Esophagus (tissue), 2 donors: ENCODE data around the gene DDA1. TPM values are rescaled to one million over a fixed set of nuclear protein-coding genes. Genes with fewer than 3 reads are reported as not detected.
"Not testable (repeated sequence)": the region's sequence is repeated elsewhere in the genome, so short reads cannot be mapped to it uniquely, and the experiment has no call there.

Experiments used
- H3K27ac ChIP-seq, 2 donors: one replicate each; pipeline ENCODE4 v1.5.1; 2013; ENCODE audit warnings: low read depth in 2 of 2, mild to moderate bottlenecking in 2 of 2, inconsistent platforms in 1 of 2, low read length in 1 of 2, moderate library complexity in 1 of 2
- H3K27me3 ChIP-seq, 2 donors: one replicate each; pipeline ENCODE4 v1.6.1; 2013; ENCODE audit warnings: low read length in 2 of 2, control low read depth in 1 of 2, mild to moderate bottlenecking in 1 of 2; ENCODE audit not compliant: insufficient read depth in 2 of 2, control insufficient read depth in 1 of 2
- H3K36me3 ChIP-seq, 2 donors: one replicate each; pipeline ENCODE4 v1.6.1; 2013; ENCODE audit warnings: low read length in 1 of 2; ENCODE audit not compliant: control insufficient read depth in 2 of 2, insufficient read depth in 2 of 2
- H3K4me1 ChIP-seq, 2 donors: one replicate each; pipeline ENCODE4 v1.6.1; 2013; ENCODE audit warnings: low read length in 1 of 2; ENCODE audit not compliant: control insufficient read depth in 2 of 2, insufficient read depth in 2 of 2
- H3K4me3 ChIP-seq, 2 donors: one replicate each; pipeline ENCODE4 v1.5.1; 2013; ENCODE audit warnings: low read length in 2 of 2, mild to moderate bottlenecking in 2 of 2, low read depth in 1 of 2, moderate library complexity in 1 of 2
- H3K9me3 ChIP-seq, 2 donors: one replicate each; pipeline ENCODE4 v1.6.1; 2013; ENCODE audit warnings: mild to moderate bottlenecking in 2 of 2, low read depth in 1 of 2, low read length in 1 of 2, moderate library complexity in 1 of 2; ENCODE audit not compliant: control insufficient read depth in 2 of 2, insufficient read depth in 1 of 2
- WGBS, 2 donors: extraction: QIAGEN DNeasy Blood & Tissue Kit; methylation state at CpG; one replicate each; pipeline ENCODE4 v1.1.7; 2013; 5-methylcytosine and 5-hydroxymethylcytosine counted together
- polyA plus RNA-seq, 2 donors: library from polyadenylated mRNA; stranded (reverse); fragments of 200-250 nt; gene quantifications; one replicate each; pipeline ENCODE4 v1.2.3, GENCODE V29; 2013
- donor health status: healthy with polysubstance abuse.
- donor health status: Bipolar disorder and iron deficiency.

Gene DDA1
- polyA plus RNA-seq, 2 donors, result 40.3 to 41.4 TPM

DNA sequence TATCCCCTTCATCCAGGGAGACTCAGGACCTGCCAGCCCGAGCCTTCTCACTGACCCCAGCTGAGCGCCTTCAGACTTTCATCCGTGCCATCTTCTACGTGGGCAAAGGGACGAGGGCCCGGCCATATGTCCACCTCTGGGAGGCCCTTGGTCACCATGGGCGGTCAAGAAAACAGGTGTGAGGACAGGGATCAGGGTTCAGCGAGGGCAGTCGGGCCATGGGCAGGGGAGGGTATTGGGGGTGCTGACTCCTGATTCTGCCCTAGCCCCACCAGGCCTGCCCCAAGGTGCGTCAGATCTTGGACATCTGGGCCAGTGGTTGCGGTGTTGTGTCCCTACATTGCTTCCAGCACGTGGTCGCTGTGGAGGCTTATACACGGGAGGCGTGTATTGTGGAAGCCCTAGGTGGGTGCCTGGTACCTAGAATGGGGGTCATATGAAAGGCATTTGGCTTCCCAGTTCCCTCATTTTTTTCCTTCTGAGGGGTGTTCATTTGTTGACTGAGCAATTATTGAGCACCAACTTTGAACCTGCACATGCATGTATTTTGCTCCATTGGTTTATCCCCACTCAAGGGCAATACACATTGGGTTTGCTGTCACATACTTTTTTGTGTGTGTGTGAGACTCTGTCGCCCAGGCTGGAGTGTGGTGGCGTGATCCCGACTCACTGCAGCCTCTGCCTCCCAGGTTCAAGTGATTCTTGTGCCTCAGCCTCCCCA is 23.8 kb upstream of the DDA1 start:
- WGBS, 2 donors, result 90% methylated on average over 18 of the region's 18 CpGs

DNA sequence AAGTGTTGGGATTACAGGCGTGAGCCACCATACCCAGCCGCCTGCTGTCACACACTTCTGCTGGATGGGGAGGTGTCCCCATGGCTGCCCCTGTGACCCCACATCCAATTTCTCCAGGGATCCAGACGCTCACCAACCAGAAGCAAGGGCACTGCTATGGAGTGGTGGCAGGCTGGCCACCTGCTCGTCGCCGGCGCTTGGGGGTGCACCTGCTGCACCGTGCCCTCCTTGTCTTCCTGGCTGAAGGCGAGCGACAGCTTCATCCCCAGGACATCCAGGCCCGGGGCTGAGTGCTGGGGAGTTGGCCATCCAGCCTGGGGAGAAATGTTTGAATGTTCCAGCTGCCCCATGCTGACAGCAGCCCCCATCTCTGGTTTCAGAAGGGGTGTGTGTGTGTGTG is 23.1 kb upstream of the DDA1 start:
- 92 to 93% methylated on average over 11 of the region's 11 CpGs for WGBS, 2 donors
- Histone ChIP-seq H3K9me3 (no peaks in the 10 kb centered on the region), H3K4me1 (peaks cover 4 to 7% of the 10 kb centered on the region in 2 donors), H3K4me3 (no peak overlapping the region), H3K36me3 (no peaks in the 10 kb centered on the region), H3K27ac (no peak overlapping the region), H3K27me3 (peaks cover 0 to 5% of the 10 kb centered on the region in 2 donors)

More for the DNA sequence above, 23.8 kb upstream of the DDA1 start:
- Histone ChIP-seq H3K4me1 (peaks cover 4 to 7% of the 10 kb centered on the region in 2 donors), H3K36me3 (no peaks in the 10 kb centered on the region), H3K4me3 (no peak overlapping the region), H3K27me3 (peaks cover 0 to 5% of the 10 kb centered on the region in 2 donors), H3K27ac (no peak overlapping the region), H3K9me3 (no peaks in the 10 kb centered on the region)

DNA sequence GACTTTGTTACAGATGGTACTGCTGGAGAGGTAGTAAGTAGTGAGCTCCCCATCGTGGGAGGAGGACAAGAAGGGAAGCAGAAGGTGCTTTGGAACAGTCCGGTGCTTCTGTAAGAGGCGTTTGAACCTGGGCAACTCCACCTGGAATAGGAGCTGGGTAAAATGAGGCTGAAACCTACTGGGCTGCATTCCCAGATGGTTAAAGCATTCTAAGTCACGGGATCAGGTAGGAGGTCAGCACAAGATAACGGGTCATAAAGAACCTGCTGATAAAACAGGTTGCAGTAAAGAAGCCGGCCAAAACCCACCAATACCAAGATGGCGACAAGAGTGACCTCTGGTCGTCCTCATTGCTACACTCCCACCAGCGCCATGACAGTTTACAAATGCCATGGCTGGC is 22.6 kb upstream of the DDA1 start:
- H3K27me3 ChIP-seq, result peaks cover 0 to 5% of the 10 kb centered on the region in 2 donors
- H3K4me1 ChIP-seq, result peaks cover 4 to 5% of the 10 kb centered on the region in 2 donors
- H3K4me3 ChIP-seq, result no peak overlapping the region
- no peaks in the 10 kb centered on the region for H3K9me3 ChIP-seq
- WGBS, 2 donors, result 83 to 88% methylated on average over 9 of the region's 9 CpGs
- H3K27ac ChIP-seq, result no peak overlapping the region
- no peaks in the 10 kb centered on the region for H3K36me3 ChIP-seq

DNA sequence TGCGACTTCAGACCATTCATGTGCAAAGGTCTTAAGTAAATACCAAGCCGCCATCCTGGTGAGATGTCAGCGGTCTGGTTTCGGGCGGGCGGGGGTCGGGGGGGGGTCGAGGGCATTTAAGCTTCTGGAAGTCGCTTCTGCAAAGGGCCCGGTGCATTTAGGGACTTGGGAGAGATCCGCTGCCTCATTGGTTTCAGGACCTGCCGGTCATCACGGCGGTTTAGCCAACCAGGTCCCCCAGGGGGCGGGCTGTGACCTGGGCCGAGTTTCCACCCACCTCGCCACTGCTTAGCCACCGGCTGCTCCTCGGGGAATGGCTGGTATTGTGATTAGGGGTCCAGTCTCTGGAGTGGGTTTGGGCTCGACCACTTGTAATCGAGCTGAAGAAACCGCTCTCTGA is 19.9 kb upstream of the DDA1 start:
- WGBS, 2 donors, result 15 to 21% methylated on average over 22 of the region's 22 CpGs
- Histone ChIP-seq H3K27ac (no peak overlapping the region), H3K4me3 (no peak overlapping the region)

DNA sequence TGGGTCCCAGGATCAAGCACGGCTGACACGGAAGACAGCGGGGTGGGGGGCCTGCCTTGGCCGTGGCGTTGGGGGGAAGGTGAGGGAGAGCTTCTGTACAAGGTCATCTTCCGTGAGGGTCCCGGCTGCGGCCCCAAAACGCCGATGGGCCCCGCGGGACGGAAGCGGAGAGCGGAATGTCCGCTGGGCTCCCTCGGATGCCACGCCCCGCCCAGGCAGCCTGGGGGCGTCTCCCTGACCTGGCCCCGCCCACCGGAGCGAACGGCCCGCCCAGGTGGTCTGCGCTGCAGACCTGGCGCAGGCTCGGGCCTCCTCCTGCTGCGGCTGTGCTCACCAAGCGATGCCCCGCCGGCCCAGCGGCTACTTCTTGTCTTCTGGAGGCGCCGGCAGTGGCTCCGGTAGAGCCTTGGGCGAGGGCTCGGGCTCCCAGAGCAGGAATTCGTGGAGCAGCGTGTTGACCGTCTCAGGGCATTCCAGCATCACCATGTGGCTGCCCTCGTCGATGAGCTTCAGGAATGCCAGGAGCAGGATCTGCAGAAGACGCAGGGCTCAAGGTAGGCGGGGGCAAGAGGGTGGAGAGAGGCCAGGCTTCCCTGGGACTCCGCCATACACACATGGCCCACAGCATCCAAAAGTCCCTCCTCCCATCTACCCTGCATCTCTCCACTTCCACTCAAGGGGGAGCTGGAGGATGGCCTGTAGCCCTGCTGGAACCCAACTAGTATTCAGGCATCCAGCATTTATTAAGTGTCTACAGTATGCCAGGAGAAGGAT is 16.9 kb upstream of the DDA1 start:
- 2 to 8% methylated on average over 40 to 46 of the region's 46 CpGs for WGBS, 2 donors
- Histone ChIP-seq H3K9me3 (no peaks in the 10 kb centered on the region), H3K27ac (peak overlapping the region; percentile 69 to 70), H3K36me3 (peaks cover 0 to 2% of the 10 kb centered on the region in 2 donors), H3K4me1 (peaks cover 0 to 4% of the 10 kb centered on the region in 2 donors), H3K4me3 (peak overlapping the region; percentile 28 to 50), H3K27me3 (no peaks in the 10 kb centered on the region)

More for the DNA sequence above, 19.9 kb upstream of the DDA1 start:
- H3K9me3 ChIP-seq, result no peaks in the 10 kb centered on the region
- H3K4me1 ChIP-seq, result peaks cover 0 to 4% of the 10 kb centered on the region in 2 donors
- H3K27me3 ChIP-seq, result no peaks in the 10 kb centered on the region
- H3K36me3 ChIP-seq, result peaks cover 0 to under 1% of the 10 kb centered on the region in 2 donors

DNA sequence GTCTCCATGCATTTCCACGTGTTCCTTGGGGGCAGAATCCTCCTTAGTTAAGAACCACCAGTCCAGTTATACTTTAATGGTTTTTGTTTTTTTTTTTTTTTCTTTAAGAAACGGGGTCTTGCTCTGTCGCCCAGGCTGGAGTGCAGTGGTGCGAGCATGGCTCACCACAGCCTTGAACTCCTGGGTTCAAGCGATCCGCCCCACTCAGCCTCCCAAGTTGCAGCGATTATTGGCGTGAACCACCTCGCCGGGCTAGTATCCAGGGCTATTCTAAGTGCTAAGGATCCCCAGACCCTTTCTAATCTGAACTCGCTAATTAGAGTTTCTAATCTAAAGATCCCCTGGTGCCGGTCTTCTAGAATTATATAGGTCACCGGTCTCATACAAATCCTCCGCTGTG is 15.8 kb upstream of the DDA1 start:
- Histone ChIP-seq H3K4me1 (peaks cover 0 to 4% of the 10 kb centered on the region in 2 donors), H3K27ac (no peak overlapping the region), H3K9me3 (no peaks in the 10 kb centered on the region), H3K27me3 (no peaks in the 10 kb centered on the region), H3K4me3 (no peak overlapping the region), H3K36me3 (peaks cover 0 to 2% of the 10 kb centered on the region in 2 donors)
- 88 to 89% methylated on average over 14 of the region's 14 CpGs for WGBS, 2 donors

DNA sequence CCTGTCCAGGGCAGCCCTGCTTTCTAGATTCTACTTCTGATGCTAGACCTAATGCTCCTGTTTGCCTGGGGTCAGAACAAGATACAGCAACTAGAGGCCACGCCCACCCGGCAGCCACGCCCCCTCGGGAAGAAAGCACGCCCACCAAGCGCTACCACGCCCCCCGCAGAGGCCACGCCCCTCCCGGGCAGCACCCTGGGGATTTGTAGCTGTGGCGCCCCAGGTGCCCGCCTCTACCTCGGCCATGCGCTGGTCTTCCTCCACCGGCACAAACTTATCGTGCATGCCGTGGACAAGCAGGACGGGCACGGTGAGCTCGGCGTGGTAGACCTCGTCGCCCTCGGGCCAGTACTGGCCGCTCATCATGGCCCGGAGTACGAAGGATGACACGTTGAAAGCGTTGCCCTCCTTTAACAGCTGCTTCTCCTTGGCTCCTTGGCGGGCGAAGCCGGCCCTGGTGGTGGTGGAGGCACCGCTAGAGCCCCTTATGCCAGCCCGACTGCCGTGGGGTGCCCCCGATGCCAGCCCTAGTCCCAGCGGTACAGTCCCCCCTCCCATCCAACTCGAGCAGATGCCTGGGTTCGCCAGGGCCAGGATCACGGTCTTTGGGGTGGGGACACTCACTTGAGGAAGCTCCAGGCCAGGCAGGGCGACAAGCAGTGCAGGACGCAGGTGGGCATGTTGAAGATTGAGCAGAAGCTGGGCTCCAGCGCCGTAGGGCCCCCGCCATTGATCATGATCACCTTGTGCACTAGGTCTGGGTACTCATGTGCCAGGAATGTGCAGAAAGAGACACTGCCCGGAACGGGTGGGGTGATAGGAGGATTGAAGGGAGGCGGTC is 15.1 kb upstream of the DDA1 start:
- H3K4me3 ChIP-seq, result no peak overlapping the region
- 80 to 83% methylated on average over 47 to 48 of the region's 48 CpGs for WGBS, 2 donors
- H3K36me3 ChIP-seq, result peaks cover 0 to 2% of the 10 kb centered on the region in 2 donors
- peaks cover 0 to 4% of the 10 kb centered on the region in 2 donors for H3K4me1 ChIP-seq
- no peaks in the 10 kb centered on the region for H3K9me3 ChIP-seq
- H3K27ac ChIP-seq, result no peak overlapping the region
- no peaks in the 10 kb centered on the region for H3K27me3 ChIP-seq

DNA sequence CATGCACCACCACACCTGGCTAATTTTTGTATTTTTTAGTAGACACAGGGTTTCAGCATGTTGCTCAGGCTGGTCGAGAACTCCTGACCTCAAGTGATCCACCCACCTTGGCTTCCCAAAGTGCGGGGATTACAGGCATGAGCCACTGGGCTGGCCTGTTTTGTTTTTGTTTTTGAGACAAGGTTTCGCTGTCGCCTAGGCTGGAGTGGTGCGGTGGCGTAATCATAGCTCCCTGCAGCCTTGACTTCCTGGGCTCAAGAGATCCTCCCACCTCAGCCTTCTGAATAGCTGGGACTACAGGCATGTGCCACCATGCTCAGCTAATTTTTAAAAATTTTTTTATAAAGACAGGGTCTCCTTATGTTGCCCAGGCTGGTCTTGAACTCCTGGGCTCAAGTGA is 13.8 kb upstream of the DDA1 start:
- H3K27me3 ChIP-seq, H3K4me1 ChIP-seq, H3K4me3 ChIP-seq, H3K27ac ChIP-seq, H3K9me3 ChIP-seq, H3K36me3 ChIP-seq: not testable (repeated sequence)
- 91 to 92% methylated on average over 6 of the region's 6 CpGs for WGBS, 2 donors

DNA sequence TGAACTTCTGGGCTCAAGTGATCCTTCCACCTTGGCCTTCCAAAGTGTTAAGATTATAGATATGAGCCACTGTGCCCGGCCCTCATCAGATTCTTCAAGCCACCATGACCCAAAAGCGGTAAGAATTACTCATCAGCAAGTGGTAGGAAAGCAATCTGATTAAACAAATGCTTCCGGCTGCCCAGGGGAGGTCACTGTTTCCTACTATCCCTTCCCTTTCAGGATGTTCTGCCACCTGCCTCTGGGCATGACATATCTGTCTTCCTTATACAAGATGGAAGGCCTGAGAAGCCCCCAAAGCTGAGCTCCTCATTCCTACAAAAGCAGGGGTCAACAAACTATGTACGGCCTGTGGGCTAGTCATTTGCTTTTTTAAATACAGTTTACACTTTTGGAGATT is 13.1 kb upstream of the DDA1 start:
- H3K27ac ChIP-seq, result no peak overlapping the region
- 57 to 61% methylated on average over 4 of the region's 4 CpGs for WGBS, 2 donors
- no peak overlapping the region for H3K4me3 ChIP-seq
- no peaks in the 10 kb centered on the region for H3K9me3 ChIP-seq
- peaks cover 0 to 4% of the 10 kb centered on the region in 2 donors for H3K4me1 ChIP-seq
- no peaks in the 10 kb centered on the region for H3K27me3 ChIP-seq
- H3K36me3 ChIP-seq, result peaks cover 0 to 6% of the 10 kb centered on the region in 2 donors
